ENCODE results near the gene PABPC1L2A. TPM values are rescaled to one million over a fixed set of nuclear protein-coding genes. Genes with fewer than 3 reads are reported as not detected.
"Not testable (repeated sequence)": the region's sequence is repeated elsewhere in the genome, so short reads cannot be mapped to it uniquely, and the experiment has no call there.

Gene PABPC1L2A
- total RNA-seq = not detected

DNA sequence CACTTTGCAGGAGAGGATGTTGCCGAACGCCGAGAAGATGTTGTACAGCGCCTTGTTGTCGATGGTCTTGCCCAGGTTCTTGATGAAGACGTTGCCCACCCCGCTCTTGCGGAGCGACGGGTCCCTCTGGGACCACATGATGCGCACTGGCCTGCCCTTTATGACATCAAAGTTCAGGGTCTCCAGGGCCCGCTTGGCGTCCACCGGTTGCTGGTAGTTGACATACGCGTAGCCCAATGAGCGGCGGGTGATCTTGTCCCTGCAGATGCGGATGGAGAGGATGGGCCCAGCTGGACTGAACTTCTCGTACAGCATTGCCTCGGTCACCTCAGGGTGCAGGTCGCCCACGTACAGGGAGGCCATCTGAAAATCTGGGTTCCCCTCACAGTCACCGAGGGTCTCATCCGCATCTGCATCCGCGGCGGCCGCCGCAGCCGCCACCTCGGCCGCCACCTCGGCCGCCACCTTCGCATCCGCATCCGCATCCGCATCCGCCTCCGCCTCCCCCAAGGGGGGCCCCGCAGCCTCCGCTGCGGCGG is at the start of gene PABPC1L2A:
Gene PABPC1L2A (minus strand): TSS at position 489 of the 539 bp plus-strand sequence. CDS start 126 bp downstream, at position 363.
- not testable (repeated sequence) for DNase-seq

DNA sequence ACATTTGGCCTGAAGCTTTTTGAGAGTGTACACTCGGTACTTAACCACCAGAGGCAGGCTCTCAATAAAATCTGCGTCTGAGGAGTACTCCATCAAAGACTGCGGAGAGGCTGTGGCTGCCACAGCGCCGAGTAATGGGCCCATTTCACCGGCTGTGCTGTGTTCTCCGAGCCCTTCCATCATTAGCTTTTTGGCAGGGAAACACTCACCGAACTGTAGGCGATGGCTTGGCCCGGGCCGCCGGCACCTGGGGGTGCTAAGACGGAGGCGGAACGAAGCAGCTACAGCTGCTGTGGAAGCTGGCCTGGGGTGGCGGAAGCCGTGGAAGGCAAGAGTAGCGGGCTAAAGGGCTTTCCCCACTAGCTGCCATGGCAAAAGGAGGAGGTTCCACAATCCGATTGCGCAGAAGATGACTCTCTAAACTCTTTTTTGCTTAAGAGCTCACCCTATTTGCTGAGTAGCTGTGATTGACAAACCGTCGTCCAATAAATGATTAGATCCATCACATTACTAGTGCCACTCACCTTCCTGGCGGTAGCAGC is 48.5 kb upstream of the PABPC1L2A start:
- peak; percentile 17 for DNase-seq

DNA sequence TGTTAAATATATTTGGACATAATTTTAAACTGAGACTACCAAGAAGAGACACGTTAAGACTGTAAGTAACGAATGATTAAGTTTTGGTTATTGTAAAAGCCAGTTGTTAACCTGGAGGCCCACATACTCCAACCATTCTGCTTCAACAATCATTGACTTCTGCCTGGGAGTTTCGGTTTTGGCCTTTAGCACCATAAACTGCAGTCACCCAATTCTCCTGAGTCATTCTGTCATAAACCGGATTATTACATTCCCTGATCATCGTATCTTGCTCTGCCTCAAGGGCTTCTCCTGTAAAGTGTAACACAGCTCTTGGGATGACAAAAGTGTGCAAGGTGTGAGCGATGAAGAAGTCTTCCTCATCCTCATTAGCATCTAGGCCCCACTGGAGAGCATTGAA is 46.9 kb upstream of the PABPC1L2A start:
- no peak for DNase-seq

DNA sequence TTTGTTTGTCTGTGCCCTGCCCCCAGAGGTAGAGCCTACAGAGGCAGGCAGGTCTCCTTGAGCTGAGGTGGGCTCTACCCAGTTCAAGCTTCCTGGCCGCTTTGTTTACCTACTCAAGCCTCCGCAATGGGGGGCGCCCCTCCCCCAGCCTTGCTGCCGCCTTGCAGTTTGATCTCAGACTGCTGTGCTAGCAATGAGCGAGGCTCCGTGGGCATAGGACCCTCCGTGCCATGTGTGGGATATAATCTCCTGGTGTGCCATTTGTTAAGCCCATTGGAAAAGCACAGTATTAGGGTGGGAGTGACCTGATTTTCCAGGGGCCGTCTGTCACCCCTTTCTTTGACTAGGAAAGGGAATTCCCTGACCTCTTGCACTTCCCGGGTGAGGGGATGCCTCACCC is 20.2 kb upstream of the PABPC1L2A start:
- DNase-seq = not testable (repeated sequence)

DNA sequence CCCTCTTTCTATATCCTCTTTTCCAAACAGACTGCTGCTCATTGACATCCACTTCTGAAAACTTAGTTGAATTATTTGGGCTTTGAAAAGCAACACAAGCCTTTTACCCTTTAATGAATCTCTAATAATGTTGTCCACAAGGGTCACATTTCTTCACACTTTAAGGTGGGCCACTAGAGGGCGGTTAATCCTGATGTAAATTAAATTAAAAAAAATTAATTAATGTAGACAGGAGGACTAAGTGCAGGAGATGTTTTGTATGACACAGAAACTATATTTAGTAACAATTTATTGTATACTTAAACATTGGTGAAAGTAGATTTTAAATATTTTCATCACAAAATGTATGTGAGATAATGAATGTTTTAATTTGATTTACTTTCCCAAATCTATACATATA is 7.5 kb upstream of the PABPC1L2A start:
- not testable (repeated sequence) for DNase-seq

DNA sequence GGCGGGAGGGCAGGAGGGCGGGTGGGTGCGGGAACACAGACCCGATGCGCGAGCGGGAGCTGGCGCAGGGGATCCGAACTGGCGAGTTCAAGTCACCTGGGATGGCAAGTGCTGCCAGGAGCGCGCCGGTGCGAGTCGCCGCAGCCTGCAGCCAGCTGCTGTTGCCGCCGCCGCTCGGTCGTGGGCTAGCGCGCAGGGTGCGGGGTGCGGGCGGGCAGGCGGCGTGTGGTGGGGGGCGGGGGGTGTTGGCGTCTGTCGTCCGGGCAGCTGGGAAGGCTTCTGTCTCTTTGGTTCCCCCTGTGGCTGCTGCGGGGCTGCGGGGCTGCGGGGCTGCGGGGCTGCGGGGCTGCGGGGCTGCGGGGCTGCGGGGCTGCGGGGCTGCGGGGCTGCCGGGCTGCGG is 572 bp upstream of the PABPC1L2A start:
- DNase-seq = not testable (repeated sequence)

DNA sequence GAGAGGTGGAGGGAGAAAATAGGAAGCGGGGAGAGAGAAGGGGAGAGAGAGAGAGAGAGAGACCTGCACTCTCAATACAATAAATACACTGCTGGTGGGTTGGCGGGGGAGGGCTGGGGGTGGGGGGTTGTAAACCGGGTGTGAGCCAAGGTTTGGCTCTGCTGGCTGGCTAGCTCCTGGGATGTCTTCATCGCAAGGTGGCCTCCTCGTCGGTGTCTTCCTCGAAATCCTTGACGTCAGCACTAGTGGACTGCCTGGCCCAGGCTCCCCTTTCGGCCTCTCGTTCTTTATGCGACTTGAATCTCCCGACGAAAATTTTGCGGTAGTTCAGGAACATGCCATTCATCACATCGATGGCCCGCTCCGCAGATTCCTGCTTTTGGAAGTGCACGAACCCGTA is 715 bp downstream of the PABPC1L2A start:
- DNase-seq = not testable (repeated sequence)

DNA sequence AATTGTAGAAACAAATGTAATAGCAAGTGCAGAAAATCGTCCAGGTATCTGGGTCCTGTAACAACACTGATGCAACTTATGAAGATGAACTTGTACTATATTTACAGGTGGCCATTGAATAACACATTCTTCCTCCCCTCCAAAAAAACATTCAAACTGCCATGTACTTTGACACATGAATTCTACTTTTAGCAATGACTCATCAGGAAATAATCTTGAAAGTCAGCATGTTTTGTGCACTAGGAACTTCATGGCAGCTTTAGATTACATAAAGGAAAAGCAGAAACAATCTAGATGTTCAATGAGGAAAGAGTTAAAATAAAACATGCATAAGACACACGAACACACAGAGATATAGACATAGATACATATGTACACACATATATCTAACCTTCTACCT is 2.5 kb downstream of the PABPC1L2A start:
- no peak for DNase-seq

DNA sequence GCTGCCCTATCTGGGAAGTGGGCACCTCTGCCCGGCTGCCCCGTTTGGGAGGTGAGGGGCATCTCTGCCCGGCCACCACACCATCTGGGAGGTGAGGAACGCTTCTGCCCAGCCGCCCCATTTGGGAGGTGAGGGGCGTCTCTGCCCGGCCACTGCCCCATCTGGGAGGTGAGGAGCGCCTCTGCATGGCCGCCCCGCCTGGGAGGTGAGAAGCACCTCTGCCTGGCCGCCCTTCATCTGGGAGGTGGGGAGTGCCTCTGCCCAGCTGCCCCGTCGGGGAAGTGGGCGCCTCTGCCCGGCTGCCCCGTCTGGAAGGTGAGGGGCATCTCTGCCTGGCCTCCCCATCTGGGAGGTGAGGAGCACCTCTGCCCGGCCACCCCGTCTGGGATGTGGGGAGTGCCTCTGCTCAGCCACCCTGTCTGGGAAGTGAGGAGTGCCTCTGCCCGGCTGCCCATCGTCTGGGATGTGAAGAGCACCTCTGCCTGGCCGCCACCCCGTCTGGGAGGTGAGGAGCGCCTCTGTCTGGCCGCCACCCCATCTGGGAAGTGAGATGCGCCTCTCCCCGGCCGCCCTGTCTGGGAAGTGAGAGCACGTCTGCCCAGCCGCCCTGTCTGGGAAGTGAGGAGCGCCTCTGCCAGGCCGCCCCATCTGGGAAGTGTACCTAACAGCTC is 9.8 kb downstream of the PABPC1L2A start:
- DNase-seq = no peak

DNA sequence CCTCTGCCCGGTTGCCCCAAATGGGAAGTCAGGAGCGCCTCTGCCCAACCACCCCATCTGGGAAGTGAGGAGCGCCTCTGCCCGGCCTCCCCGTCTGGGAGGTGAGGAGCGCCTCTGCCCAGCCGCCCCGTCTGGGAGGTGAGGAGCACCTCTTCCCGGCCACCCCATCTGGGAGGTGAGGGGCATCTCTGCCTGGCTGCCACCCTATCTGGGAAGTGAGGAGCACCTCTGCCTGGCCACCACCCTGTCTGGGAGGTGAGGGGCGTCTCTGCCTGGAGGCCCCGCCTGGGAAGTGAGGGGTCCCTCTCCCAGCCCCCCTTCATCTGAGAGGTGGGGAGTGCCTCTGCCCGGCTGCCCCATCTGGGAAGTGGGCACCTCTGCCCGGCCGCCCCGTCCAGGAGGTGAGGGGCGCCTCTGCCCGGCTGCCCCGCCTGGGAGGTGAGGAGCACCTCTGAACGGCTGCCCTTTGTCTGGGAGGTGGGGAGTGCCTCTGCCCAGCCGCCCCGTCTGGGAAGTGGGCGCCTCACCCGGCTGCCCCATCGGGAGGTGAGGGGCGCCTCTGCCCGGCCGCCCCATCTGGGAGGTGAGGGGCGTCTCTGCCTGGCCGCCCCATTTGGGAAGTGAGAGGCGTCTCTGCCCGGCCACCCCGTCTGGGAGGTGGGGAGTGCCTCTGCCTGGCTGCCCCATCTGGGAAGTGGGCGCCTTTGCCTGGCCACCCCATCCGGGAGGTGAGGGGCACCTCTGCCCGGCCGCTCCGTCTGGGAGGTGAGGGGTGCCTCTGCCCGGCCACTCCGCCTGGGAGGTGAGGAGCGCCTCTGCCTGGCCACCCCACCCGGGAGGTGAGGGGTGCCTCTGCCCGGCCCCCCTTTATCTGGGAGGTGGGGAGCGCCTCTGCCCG is 10.6 kb downstream of the PABPC1L2A start:
- no peak for DNase-seq

DNA sequence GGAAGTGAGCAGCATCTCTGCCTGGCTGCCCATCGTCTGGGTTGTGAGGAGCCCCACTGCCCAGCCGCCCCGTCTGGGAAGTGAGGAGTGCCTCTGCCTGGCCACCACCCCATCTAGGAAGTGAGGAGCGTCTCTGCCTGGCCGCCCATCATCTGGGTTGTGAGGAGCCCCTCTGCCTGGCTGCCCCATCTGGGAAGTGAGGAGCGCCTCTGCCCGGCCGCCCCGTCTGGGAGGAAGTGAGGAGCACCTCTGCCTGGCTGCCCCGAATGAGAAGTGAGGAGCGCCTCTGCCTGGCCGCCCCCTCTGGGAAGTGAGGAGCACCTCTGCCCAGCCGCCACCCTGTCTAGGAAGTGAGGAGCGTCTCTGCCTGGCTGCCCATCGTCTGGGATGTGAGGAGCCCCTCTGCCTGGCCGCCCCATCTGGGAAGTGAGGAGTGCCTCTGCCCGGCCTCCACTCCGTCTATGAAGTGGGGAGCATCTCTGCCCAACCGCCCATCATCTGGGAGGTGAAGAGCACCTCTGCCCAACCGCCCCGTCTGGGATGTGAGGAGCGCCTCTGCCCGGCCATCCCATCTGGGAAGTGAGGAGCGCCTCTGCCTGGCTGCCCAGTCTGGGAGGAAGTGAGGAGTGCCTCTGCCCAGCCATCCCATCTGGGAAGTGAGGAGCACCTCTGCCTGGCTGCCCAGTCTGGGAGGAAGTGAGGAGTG is 11.4 kb downstream of the PABPC1L2A start:
- DNase-seq = not testable (repeated sequence)

DNA sequence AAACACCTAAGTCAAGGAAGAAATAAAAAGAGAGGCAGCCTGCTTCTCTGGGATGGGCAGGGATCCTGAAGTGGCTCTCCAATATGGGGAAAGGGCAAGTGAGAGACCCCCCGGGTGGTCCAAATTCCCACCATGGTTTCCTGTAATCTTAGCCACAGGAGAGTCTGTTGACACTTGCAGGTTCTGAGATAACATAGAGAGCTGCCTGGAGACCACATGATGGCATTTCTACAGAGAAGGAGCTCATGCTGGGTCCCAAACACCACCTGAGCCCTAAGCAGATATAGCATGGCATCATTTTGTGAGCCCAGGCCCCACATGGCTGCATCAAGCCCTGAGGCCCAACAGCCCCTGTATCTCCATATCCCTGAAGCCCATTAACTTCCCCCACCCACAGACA is 50.4 kb downstream of the PABPC1L2A start:
- no peak for DNase-seq

Other genes with a start within 250 kb of the PABPC1L2A start
- gene FAM236C, start 166.9 kb downstream of the PABPC1L2A start, total RNA-seq = not detected
- gene FAM236A, start 141.3 kb downstream of the PABPC1L2A start, total RNA-seq = not detected
- gene DMRTC1, start 135.7 kb downstream of the PABPC1L2A start, total RNA-seq = 0.62 TPM
- not detected for gene PABPC1L2B, start 76.6 kb downstream of the PABPC1L2A start, total RNA-seq
- gene NAP1L2, start 135.3 kb upstream of the PABPC1L2A start, total RNA-seq = 1.8 TPM

Data from tongue (tissue), 2 donors.